LoVo (cell line): ENCODE measurements around the gene AMACR.

Experiments used
- DNase-seq: peaks from one replicate; pipeline ENCODE4 v3.0.0-alpha.2; 2016; ENCODE audit warnings: low spot score

AMACR gene

GRCh38 chr5:34007201-34007620, 639 bp downstream of the AMACR start:
- DNase-seq = no peak

GRCh38 chr5:34005681-34006080, 2.2 kb downstream of the AMACR start:
- DNase-seq = no peak

GRCh38 chr5:34005211-34005610, 2.6 kb downstream of the AMACR start:
- no peak for DNase-seq

- no peak for DNase-seq
These were observed 3.9 kb downstream of the AMACR start for GRCh38 chr5:34003941-34004340.

- no peak for DNase-seq
These were observed 5.1 kb downstream of the AMACR start for GRCh38 chr5:34002629-34003328.

- no peak for DNase-seq
These were observed 6.5 kb downstream of the AMACR start for GRCh38 chr5:34001241-34001841.

- no peak for DNase-seq
These were observed 7.9 kb downstream of the AMACR start for GRCh38 chr5:33999978-34000377.

GRCh38 chr5:33997331-33997983, 10.4 kb downstream of the AMACR start:
- peak; percentile 32 for DNase-seq

- no peak for DNase-seq
These were observed 12.0 kb downstream of the AMACR start for GRCh38 chr5:33995865-33996264.

- no peak for DNase-seq
These were observed 13.0 kb downstream of the AMACR start for GRCh38 chr5:33994845-33995244.

- no peak for DNase-seq
These were observed 15.0 kb downstream of the AMACR start for GRCh38 chr5:33992864-33993263.

GRCh38 chr5:33985447-33985846, 22.4 kb downstream of the AMACR start:
- DNase-seq = no peak

GRCh38 chr5:33984671-33985124, 23.2 kb downstream of the AMACR start, which contains the start of gene SLC45A2:
Gene SLC45A2, minus strand, starts transcription at chr5:33984693. Its CDS starts 110 bp downstream, at chr5:33984583.
- no peak for DNase-seq

- no peak for DNase-seq
These were observed 23.7 kb downstream of the AMACR start for GRCh38 chr5:33984178-33984577.

- peak; percentile 8 for DNase-seq
These were observed 26.3 kb downstream of the AMACR start for GRCh38 chr5:33981408-33982162.

GRCh38 chr5:33980030-33980429, 27.8 kb downstream of the AMACR start:
- DNase-seq = no peak

- no peak for DNase-seq
These were observed 29.5 kb downstream of the AMACR start for GRCh38 chr5:33978306-33978705.

GRCh38 chr5:33976307-33976706, 31.5 kb downstream of the AMACR start:
- DNase-seq = no peak

- DNase-seq = no peak
These were observed 32.0 kb downstream of the AMACR start for GRCh38 chr5:33975852-33976251.

- DNase-seq = no peak
These were observed 34.6 kb downstream of the AMACR start for GRCh38 chr5:33973271-33973670.

GRCh38 chr5:33969572-33970452, 38.0 kb downstream of the AMACR start:
- no peak for DNase-seq
